Kidney (tissue), 14 donors: Measurements from ENCODE around the gene CACNB4. TPM values are rescaled to one million over a fixed set of nuclear protein-coding genes. Genes with fewer than 3 reads are reported as not detected.

Experiments used
- DNase-seq, 5 donors: peaks; one replicate each; pipeline ENCODE4 v3.0.0-alpha.2; 2013 to 2020
- FAIRE-seq: peaks from 2 replicates; lab custom pipeline; 2012; peaks lifted over from hg19 to GRCh38; lab: Jason Lieb, UNC
- H3K27ac ChIP-seq, 2 donors: one replicate each; pipeline ENCODE4 v1.7.0; 2013; ENCODE audit warnings: low read depth in 2 of 2, low read length in 2 of 2, inconsistent platforms in 1 of 2
- H3K27me3 ChIP-seq: one replicate; pipeline ENCODE4 v1.7.1; 2013; ENCODE audit warnings: low read length, inconsistent platforms; ENCODE audit not compliant: control insufficient read depth, insufficient read depth
- H3K36me3 ChIP-seq, 3 donors: one replicate each; pipeline versions ENCODE4 v1.7.0 to v1.7.1; 2013; ENCODE audit warnings: low read length in 3 of 3, control low read depth in 1 of 3, inconsistent platforms in 1 of 3; ENCODE audit not compliant: insufficient read depth in 3 of 3, control insufficient read depth in 2 of 3
- H3K4me1 ChIP-seq, 3 donors: one replicate each; pipeline versions ENCODE4 v1.7.0 to v1.7.1; 2013; ENCODE audit warnings: low read length in 3 of 3, inconsistent platforms in 1 of 3, low read depth in 1 of 3; ENCODE audit not compliant: control insufficient read depth in 2 of 3, insufficient read depth in 2 of 3
- H3K4me3 ChIP-seq, 3 donors: one replicate each; pipeline versions ENCODE4 v1.7.0 to v1.8.1; 2013; ENCODE audit warnings: low read length in 3 of 3, control low read depth in 1 of 3, inconsistent platforms in 1 of 3
- H3K9ac ChIP-seq, 3 donors: one replicate each; pipeline versions ENCODE4 v1.7.0 to v1.7.1; 2013; ENCODE audit warnings: low read length in 3 of 3, control low read depth in 1 of 3, inconsistent platforms in 1 of 3
- H3K9me3 ChIP-seq, 3 donors: one replicate each; pipeline versions ENCODE4 v1.7.0 to v1.7.1; 2013; ENCODE audit warnings: low read length in 3 of 3, control low read depth in 1 of 3, inconsistent platforms in 1 of 3; ENCODE audit not compliant: control insufficient read depth in 2 of 3, insufficient read depth in 1 of 3
- intact Hi-C: fragments of 100-400 bp; cut with DNase I; formaldehyde crosslinking; loops from one replicate; pipeline ENCODE4 v1.11.1; 2022
- polyA plus RNA-seq: library from polyadenylated mRNA; stranded (reverse); fragments of 350-450 nt; fragmentation: Illumina TruSeq; extraction: RNeasy Lipid Tissue Mini Kit (QIAGEN cat#74804); gene quantifications from one replicate; pipeline ENCODE4 v1.2.3, GENCODE V29; 2014; ENCODE audit warnings: low read depth, low replicate concordance; ENCODE audit not compliant: insufficient read depth
- total RNA-seq: library from RNA; stranded (reverse); fragmentation: NEBNext Ultra II Directional; extraction: Animal tissue kit (Norgen Biotek cat#: 25700); gene quantifications from one replicate; pipeline ENCODE4 v1.2.1, GENCODE V29; 2021
- TF ChIP-seq, protein P1 (sequence below): IDR thresholded peaks from 3 replicates; pipeline ENCODE4 v1.5.1; 2012; ENCODE audit warnings: mild to moderate bottlenecking, moderate library complexity, borderline replicate concordance; ENCODE audit not compliant: insufficient read depth; ENCODE audit errors: extremely low read depth
- donor health status: control.
- donor health status: control.
- donor health status: control.
- donor health status: control.
- donor health status: control.
- donor health status: DM: yes; HTN: yes; CAD: no.
- donor health status: Normal renal cell carcinoma (clear cell type).

Gene CACNB4
- total and polyA plus RNA-seq, 2 donors from 2014 or later: 1.3 to 2.2 TPM

DNA sequence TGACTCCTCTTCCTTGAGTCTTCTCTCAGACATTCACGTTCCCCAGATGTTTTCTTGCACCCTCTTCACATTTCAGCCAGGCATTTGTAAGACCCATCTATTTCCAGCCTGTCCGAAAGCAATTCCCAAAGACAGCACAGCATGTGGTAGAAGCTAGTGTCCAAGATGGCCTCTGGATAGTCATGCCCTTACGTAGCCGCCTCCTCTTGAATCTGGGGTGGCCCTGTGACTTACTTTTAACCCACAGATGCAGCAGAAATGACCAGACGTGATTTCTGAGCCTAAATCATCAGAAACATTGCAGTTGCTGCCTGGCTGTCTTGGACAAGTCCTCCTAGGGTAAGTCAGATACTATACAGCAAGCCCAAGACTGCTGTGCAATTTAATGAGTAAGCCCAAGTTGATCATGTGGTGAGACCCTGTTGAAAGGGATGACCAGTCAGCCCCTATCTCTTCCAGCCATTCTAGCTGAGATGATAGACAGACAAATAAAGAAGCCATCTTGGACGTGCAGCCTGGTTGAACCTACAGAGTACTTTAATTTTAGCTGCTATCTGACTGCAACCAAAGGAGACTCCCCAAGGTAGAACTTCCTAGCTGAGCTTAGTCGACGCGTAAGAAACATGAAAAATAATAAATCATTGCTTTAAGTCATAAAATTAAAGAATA is 282.9 kb downstream of the CACNB4 start:
- intact Hi-C loops: no loop called here
- FAIRE-seq: no peak

DNA sequence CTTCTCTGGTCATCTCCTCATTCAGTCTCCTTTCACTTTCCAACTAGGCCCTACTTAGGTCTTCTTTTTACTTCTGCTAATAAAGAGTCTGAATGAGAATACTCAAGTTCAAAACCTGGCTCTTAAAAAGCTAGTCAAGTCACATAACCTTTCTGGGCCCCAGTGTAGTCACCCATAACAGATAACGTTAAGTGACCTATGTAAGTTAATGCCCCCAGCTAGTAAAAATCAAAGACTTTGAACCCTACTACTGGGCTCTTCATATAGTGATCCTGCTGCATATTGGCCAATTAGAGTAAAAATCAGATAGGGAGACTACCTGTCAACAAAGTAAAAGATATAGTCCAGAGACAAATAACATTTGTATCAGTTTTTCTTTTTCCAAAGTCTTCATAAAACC is 288.4 kb downstream of the CACNB4 start:
- Histone ChIP-seq H3K27ac (no peak overlapping the region), H3K9me3 (no peaks in the 10 kb centered on the region), H3K4me3 (no peak overlapping the region), H3K27me3 (no peaks in the 10 kb centered on the region), H3K9ac (no peak overlapping the region), H3K4me1 (no peaks in the 10 kb centered on the region), H3K36me3 (peaks cover 4 to 13% (median 9%) of the 10 kb centered on the region in 3 donors)
- TF ChIP-seq, protein P1, sequence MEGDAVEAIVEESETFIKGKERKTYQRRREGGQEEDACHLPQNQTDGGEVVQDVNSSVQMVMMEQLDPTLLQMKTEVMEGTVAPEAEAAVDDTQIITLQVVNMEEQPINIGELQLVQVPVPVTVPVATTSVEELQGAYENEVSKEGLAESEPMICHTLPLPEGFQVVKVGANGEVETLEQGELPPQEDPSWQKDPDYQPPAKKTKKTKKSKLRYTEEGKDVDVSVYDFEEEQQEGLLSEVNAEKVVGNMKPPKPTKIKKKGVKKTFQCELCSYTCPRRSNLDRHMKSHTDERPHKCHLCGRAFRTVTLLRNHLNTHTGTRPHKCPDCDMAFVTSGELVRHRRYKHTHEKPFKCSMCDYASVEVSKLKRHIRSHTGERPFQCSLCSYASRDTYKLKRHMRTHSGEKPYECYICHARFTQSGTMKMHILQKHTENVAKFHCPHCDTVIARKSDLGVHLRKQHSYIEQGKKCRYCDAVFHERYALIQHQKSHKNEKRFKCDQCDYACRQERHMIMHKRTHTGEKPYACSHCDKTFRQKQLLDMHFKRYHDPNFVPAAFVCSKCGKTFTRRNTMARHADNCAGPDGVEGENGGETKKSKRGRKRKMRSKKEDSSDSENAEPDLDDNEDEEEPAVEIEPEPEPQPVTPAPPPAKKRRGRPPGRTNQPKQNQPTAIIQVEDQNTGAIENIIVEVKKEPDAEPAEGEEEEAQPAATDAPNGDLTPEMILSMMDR: no peak
- intact Hi-C loops: no loop called here
- DNase-seq (no peak), FAIRE-seq (no peak)

More for the DNA sequence above, 282.9 kb downstream of the CACNB4 start:
- no peaks in the 10 kb centered on the region for H3K9me3 ChIP-seq
- TF ChIP-seq, protein P1: no peak
- no peak for DNase-seq
- H3K27me3 ChIP-seq: no peaks in the 10 kb centered on the region
- H3K4me1 ChIP-seq: peaks cover 0 to 3% (median 0%) of the 10 kb centered on the region in 3 donors
- H3K4me3 ChIP-seq: no peak overlapping the region
- H3K27ac ChIP-seq: no peak overlapping the region
- H3K36me3 ChIP-seq: peaks cover 0 to 4% (median 2%) of the 10 kb centered on the region in 3 donors
- H3K9ac ChIP-seq: no peak overlapping the region

DNA sequence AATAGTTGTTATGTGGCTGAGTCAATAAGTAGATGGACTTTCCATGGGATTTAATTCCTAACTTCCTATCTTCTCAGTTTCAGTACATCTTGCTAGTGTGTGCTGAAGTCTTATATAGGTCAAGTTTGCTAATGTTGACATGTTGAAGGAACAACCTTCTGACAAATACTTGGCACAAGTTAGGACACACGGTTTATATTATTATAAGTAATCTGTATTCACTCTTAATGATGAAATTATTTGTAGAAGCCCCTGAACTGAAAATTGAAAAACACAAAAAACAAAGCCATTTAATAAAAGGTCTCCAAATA is 289.8 kb downstream of the CACNB4 start:
- Histone ChIP-seq H3K27me3 (no peaks in the 10 kb centered on the region), H3K9me3 (no peaks in the 10 kb centered on the region), H3K27ac (no peak overlapping the region), H3K36me3 (peaks cover 6 to 13% (median 13%) of the 10 kb centered on the region in 3 donors), H3K9ac (no peak overlapping the region), H3K4me1 (no peaks in the 10 kb centered on the region), H3K4me3 (no peak overlapping the region)
- intact Hi-C loops: no loop called here
- DNase-seq: no peak
- FAIRE-seq: no peak
- TF ChIP-seq, protein P1: no peak
